ENCODE results near the gene RAB7B.

DNA sequence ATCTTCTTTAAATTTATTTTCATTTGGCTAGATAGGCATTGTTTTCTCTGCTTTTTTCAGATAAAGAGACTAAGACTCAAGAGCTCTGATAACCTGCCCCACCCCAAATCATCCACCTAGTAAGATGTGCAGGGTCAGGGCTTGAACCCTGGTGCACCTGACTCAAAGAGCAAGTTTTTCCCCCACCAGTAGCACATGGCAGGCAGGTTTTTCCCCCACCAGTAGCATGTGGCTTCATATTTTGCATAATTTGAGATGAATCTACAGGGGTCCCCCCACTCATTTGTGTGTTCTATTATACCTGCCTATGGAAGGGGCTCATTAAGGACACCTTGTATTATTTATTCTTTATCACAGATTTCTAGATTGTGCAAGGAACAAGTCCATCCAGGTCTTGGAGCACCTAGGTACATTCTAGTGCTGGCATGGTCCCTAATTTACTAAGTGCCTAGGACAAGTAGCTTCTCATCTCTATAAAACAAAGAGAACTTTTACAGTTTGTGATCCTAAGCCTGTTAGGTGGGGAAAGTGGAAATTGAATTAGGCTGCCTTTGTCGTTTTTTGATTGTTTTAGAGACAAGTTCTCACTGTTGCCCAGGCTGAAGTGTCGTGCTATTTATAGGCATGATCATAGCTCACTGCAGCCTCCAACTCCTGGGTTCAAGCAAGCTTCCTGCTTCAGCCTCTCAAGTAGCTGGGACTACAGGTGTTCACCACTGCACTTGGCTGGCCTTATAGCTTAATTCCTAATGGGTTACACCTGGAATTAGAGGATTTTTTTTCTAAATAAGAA, 33.7 kb upstream of the RAB7B start:
- TF ChIP-seq POLR2AphosphoS5 (IDR thresholded peaks at IDR 0.05) = no peak
- no peak for TF ChIP-seq POLR2A (IDR thresholded peaks at IDR 0.05)
- TF ChIP-seq, protein P1, sequence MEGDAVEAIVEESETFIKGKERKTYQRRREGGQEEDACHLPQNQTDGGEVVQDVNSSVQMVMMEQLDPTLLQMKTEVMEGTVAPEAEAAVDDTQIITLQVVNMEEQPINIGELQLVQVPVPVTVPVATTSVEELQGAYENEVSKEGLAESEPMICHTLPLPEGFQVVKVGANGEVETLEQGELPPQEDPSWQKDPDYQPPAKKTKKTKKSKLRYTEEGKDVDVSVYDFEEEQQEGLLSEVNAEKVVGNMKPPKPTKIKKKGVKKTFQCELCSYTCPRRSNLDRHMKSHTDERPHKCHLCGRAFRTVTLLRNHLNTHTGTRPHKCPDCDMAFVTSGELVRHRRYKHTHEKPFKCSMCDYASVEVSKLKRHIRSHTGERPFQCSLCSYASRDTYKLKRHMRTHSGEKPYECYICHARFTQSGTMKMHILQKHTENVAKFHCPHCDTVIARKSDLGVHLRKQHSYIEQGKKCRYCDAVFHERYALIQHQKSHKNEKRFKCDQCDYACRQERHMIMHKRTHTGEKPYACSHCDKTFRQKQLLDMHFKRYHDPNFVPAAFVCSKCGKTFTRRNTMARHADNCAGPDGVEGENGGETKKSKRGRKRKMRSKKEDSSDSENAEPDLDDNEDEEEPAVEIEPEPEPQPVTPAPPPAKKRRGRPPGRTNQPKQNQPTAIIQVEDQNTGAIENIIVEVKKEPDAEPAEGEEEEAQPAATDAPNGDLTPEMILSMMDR (IDR thresholded peaks at IDR 0.05) = no peak
